Measurements from ENCODE around the gene PLA2G1B. TPM values are rescaled to one million over a fixed set of nuclear protein-coding genes. Genes with fewer than 3 reads are reported as not detected.

Gene PLA2G1B
- total RNA-seq, 2 experiments from 2014 or later: 0.99 TPM; not detected in 1

DNA sequence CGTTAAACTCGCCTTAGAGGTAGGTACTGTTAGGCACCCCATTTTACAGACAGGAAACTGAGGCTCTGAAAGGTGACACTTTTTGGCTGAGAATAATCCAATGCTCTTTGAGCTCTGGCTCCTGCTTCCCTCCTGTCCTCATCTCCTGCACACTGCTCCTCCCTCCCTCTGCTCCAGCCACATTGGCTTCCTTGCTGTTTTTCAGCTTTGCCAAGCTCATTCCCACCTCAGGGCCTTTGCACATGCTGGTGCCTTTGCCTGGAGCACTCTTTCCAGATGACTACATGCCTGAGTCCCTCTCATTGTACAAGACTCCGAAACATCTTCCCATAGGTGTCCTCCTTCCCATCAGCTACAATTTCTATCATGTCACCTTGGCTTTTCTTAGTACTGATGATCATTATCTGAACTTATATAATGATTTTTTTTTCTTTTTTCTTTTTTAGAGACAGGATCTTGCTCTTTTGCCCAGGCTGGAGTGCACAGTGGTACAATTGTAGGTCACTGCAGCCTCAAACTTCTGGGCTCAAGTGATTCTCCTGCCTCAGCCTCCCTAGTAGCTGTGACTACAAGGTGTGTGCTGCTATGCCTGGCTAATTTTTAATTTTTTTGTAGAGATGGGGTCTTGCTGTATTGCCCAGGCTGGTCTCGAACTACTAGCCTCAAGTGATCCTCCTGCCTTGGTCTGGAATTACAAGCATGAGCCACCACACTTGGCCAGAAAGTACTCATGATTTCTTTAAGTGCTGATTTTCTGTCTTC, 26.2 kb upstream of the PLA2G1B start:
- Mint-ChIP-seq H3K4me3 (no peak overlapping the region), H3K27me3 (peaks cover 7% of the 10 kb centered on the region), H3K4me1 (ENCODE audit: low read depth) (peaks cover 1% of the 10 kb centered on the region), H3K27ac (no peak overlapping the region), H3K36me3 (ENCODE audit: low read depth) (no peaks in the 10 kb centered on the region), H3K9me3 (no peaks in the 10 kb centered on the region)
- intact Hi-C loops (cut with micrococcal nuclease): no loop called here
- DNase-seq: no peak
- TF ChIP-seq, protein P1, sequence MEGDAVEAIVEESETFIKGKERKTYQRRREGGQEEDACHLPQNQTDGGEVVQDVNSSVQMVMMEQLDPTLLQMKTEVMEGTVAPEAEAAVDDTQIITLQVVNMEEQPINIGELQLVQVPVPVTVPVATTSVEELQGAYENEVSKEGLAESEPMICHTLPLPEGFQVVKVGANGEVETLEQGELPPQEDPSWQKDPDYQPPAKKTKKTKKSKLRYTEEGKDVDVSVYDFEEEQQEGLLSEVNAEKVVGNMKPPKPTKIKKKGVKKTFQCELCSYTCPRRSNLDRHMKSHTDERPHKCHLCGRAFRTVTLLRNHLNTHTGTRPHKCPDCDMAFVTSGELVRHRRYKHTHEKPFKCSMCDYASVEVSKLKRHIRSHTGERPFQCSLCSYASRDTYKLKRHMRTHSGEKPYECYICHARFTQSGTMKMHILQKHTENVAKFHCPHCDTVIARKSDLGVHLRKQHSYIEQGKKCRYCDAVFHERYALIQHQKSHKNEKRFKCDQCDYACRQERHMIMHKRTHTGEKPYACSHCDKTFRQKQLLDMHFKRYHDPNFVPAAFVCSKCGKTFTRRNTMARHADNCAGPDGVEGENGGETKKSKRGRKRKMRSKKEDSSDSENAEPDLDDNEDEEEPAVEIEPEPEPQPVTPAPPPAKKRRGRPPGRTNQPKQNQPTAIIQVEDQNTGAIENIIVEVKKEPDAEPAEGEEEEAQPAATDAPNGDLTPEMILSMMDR (IDR thresholded peaks at IDR 0.05): no peak
- ATAC-seq: no peak
- CTCF ChIA-PET: interaction anchor here (1.0 to 1.4 kb wide), 4 partner anchors 12 to 140 kb away, joined by 3 to 7 read pairs (median 3); no protein-coding TSS in a partner anchor
- POLR2A ChIA-PET: interaction anchor here (1.0 kb wide), 1 partner anchor 62 kb away, joined by 3 read pairs; no protein-coding TSS in a partner anchor

DNA sequence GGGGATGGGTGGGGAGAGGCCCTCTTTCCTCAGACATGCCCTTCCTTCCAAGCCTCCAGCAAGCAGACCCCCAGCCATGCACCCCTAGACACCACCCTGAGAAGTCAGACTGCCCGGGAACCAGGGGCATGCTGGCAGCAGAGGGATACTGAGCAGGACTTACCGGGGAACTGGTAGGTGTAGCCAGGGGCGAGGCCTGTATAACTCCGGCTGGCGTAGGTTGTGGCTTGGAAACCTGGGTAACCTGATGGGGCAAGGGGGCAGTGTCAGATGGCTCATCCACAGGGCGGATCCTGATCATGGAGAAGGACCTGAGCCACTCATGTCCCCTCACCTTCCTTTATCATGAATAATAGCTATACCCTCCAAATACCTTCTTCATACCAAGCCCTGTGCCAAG, 25.6 kb upstream of the PLA2G1B start:
- intact Hi-C loops (cut with micrococcal nuclease): no loop called here
- no peak overlapping the region for H3K4me3 Mint-ChIP-seq
- CTCF ChIA-PET: interaction anchor here (1.0 to 1.4 kb wide), 2 partner anchors 28 to 78 kb away, joined by 3 to 7 read pairs; no protein-coding TSS in a partner anchor
- no peaks in the 10 kb centered on the region for H3K9me3 Mint-ChIP-seq
- ATAC-seq: no peak
- peaks cover 5% of the 10 kb centered on the region for H3K27me3 Mint-ChIP-seq
- no peak for DNase-seq
- TF ChIP-seq, protein P1 (IDR thresholded peaks at IDR 0.05): no peak
- H3K36me3 Mint-ChIP-seq (ENCODE audit: low read depth): no peaks in the 10 kb centered on the region
- peaks cover 1% of the 10 kb centered on the region for H3K4me1 Mint-ChIP-seq (ENCODE audit: low read depth)
- POLR2A ChIA-PET: interaction anchor here (1.0 kb wide), 1 partner anchor 62 kb away, joined by 3 read pairs; no protein-coding TSS in a partner anchor
- H3K27ac Mint-ChIP-seq: no peak overlapping the region

DNA sequence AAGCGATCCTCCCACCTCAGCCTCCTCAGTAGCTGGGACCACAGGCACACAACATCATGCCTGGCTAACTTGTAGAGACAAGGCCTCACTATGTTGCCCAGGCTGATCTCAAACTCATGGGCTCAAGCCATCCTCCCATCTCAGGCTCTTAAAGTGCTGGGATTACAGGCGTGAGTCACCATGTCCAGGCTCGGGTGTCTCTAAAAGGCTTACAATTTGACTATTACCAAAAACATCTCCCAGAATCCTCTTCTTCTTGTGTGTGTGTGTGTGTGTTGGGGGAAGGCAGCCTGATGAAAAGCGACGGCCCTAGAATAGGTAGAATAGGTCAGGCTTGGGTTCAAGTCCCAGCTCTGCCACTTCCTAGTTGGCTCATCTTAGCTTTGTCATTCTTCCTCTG, 24.5 kb upstream of the PLA2G1B start:
- intact Hi-C loops (cut with micrococcal nuclease): no loop called here
- no peak overlapping the region for H3K4me3 Mint-ChIP-seq
- H3K36me3 Mint-ChIP-seq (ENCODE audit: low read depth): no peaks in the 10 kb centered on the region
- no peaks in the 10 kb centered on the region for H3K27me3 Mint-ChIP-seq
- H3K4me1 Mint-ChIP-seq (ENCODE audit: low read depth): peaks cover 1% of the 10 kb centered on the region
- TF ChIP-seq, protein P1 (IDR thresholded peaks at IDR 0.05): no peak
- ChIA-PET POLR2A (no interaction called here), CTCF (interaction anchor here (0.8 to 1.2 kb wide), 2 partner anchors 15 to 78 kb away, joined by 3 to 4 read pairs; no protein-coding TSS in a partner anchor)
- DNase-seq (no peak), ATAC-seq (no peak)
- H3K27ac Mint-ChIP-seq: no peak overlapping the region
- no peaks in the 10 kb centered on the region for H3K9me3 Mint-ChIP-seq

DNA sequence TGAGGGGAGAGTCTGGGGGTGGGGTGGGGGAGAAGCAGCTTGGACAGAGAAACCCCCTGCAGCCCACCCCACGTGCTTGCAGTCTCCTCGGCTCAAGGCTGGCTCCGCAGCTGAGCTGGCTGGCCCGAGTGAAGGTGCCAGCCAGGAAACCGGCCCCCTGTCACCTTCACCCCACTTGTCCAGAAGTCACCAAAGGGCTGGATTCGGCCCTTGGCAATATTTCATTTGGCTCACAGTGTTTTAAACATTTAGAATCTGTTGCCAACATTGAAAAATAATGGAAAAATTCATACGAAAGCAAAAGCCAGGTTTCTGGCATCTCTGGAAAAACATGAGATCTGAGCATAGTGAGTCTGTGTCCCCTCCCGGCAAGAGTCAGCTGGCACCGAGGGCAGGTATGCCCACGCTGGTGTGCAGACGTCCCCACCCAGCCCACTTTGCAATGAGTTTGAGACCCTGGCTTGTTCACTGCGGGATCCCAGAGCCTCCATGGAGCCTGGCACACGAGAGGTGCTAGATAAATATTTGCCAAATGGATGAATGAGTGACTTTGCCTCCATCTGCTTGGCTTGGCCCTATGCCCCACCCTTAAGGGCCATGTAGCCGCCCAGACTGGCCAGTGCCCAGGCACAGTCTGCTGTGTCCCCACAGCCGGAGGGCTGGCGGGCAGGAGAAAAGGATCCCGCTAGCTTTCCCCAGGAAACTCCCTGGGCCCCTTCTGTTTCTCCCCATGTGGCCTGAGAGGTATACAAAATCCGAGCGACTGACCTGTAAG, 23.2 kb upstream of the PLA2G1B start:
- Mint-ChIP-seq H3K36me3 (ENCODE audit: low read depth) (no peaks in the 10 kb centered on the region), H3K4me1 (ENCODE audit: low read depth) (no peaks in the 10 kb centered on the region), H3K4me3 (no peak overlapping the region), H3K27me3 (no peaks in the 10 kb centered on the region), H3K9me3 (no peaks in the 10 kb centered on the region), H3K27ac (no peak overlapping the region)
- POLR2A ChIA-PET: interaction anchor here (0.7 kb wide), 1 partner anchor 141 kb away, joined by 3 read pairs; no protein-coding TSS in a partner anchor
- ATAC-seq (no peak), DNase-seq (no peak)
- intact Hi-C loops (cut with micrococcal nuclease): no loop called here
- CTCF ChIA-PET: interaction anchor here (0.8 to 1.2 kb wide), 2 partner anchors 17 to 79 kb away, joined by 3 to 4 read pairs; no protein-coding TSS in a partner anchor
- TF ChIP-seq, protein P1 (IDR thresholded peaks at IDR 0.05): no peak
